HG03135 (cell line): Measurements from ENCODE around the gene ADCY5.

ENCODE experiments used
- ATAC-seq: cut with Tn5 transposase; IDR thresholded peaks from one replicate; pipeline ENCODE4 v1.9.1; 2021; ENCODE audit warnings: mild to moderate bottlenecking, moderate library complexity; ENCODE audit not compliant: unreplicated experiment

Gene ADCY5

DNA sequence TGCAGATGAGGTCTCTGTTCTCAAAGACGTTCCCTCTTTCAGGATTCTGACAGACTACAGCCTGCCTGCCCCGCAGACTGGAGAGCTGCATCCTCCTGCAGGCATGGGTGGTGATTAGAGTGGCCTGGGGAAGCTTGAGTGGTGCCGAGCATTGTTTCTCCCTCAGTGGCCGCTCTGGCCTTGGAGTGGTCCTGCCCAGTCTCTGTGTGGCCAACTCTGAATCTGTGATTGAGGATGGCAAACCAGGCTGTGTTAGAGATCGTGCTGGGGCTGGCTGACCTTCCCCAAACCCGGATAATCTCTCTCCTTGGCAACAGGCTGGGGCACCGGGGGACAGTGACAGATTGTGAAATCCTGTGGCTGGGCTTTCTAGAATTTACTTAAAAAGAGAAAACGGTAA, 11.0 kb upstream of the ADCY5 start:
- ATAC-seq: no peak

DNA sequence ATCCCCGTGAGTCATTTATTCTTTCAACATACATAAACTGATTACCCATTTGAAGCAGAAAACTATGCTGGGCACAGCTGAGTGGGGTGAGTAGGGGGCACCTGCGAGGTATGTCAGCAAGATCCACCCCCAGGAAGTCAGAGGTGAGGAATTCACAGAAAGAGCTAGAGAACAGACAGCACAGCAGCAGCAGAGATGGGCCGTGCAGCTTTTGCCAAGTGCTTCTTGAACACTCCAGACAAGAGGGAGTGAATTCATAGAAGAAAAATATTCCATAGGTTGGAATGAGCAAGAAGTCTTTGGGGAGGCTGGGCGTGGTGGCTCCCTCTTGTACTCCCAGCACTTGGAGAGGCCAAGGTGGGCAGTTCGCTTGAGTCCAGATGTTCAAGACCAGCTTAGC, 9.4 kb upstream of the ADCY5 start:
- no peak for ATAC-seq

DNA sequence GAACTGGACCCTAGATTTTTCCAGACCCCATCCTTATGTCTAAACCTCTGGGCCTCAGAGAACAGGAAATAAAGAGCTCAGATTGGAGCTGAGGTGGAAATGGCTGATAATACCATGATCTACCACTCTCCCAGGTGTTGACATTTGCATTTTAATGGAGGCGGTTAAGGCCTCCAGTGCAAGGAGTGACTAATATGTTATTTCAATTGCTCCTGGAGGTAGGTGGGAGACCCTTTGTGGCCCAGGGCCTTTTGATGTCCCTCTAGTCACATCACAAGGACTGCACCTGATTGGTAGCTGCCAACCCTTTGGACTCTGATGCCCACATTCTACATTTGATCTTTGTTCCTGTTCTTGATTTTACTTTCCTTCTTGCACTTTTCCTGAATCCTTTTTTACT, 9.0 kb upstream of the ADCY5 start:
- no peak for ATAC-seq

DNA sequence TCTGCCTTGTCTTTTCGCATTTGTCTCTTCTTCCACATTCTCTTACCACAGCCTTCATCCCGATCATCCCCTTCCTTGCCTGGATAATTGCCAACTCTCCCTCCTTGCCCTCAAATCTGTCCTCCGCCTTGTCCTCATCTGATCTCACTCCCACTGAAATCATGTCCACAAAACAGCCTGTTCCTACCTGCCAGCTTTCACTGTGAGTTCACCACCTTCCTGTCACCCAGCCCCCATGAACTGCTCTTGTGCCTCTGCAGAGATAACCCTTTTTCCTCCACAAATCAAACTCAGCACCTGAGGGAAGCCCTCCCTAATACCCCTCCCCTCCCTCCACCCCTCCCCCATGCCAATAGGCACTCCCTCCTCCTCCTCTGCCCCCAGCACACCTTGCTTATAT, 4.8 kb upstream of the ADCY5 start:
- ATAC-seq: no peak

DNA sequence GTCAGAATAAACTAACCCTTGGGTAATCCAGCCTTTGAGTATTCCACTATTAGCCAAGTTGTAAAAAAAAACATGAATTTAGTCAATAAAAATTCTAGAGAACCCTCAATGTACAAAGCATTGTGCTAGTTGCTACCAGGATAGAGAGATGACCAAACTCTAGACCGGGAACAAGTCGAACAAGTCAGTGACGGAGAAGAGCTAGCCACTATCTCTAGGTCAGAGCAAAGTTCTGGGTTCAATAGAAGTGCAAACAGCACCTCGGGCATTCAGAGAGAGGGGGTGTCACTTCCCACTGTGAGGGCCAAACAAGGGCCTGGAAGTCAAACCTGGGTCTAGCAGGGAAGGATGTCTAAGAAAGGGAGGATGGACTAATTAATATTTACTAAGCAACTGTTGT, 2.3 kb upstream of the ADCY5 start:
- no peak for ATAC-seq

DNA sequence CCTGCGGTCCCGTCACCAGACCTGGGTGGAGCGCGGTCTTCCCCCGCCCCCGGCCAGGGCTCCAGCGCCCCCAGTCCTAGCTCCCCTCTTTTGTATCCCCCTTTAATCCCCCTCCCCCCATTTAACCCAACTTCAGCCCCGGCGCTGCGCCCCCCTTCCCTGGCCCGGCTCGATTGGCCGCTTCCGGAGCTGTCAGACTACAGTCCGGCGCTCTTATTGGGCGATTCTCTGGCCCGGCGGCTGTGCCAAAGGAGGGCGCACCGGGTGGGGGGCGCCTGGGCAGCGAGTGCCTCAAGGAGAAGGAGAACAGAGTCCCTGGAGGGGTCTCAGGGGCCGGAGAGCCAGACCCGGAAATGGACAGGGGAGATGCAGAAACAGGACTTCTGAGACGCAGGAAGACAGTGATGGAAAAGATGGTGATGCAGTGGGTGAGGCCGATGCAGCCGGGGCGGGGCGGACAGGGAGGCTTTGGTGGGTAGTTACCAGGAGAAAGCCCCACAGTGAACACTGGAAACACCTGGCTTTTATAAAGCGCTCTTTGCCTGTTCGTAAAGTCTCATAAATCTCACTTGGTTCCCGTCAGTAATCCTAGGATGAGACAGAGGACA, 1.2 kb upstream of the ADCY5 start:
- no peak for ATAC-seq

DNA sequence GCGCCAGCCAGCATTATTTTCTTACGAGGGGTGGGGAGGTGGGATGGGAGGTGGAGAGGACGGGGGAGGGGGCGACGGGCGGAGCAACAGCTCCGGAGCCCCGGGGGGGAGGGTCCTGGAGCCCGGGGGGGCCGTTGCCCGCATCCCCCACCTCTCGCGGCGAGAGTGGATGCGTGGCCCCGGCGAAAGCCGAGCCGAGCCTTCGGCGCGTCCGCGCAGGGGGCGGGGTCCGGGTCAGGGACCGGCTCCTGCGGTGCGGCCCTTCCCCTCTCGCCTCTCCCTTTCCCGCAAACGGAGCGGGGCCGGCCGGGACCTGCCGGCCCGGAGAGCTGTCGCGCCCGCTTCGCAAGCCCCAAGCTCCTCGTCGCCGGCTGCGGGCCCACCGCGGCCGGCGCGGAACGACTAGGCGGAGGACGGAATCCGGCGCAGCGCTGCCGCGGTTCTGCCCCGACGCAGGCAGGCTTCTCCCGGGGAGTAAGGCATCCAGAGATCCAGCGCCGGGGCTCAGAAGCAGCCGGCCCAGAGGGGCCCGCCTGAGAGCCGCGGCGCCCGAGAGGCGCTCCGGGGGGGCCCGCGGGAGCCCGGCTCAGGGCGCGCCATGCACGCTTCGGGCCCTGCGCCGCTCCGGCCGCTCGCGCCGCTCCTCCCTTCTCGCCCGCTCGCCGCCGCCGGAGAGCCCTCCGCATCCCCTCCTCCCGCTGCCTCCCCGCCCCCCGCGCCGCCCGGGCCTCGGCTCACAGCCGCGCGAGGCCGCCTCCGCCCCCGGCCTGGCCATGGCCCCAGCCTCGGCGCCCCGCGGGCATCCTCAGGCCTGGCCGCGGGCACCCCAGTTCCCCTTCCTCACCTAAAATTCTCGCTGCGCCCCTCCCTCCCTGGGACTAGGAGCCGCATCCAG, 459 bp upstream of the ADCY5 start:
- ATAC-seq: no peak

DNA sequence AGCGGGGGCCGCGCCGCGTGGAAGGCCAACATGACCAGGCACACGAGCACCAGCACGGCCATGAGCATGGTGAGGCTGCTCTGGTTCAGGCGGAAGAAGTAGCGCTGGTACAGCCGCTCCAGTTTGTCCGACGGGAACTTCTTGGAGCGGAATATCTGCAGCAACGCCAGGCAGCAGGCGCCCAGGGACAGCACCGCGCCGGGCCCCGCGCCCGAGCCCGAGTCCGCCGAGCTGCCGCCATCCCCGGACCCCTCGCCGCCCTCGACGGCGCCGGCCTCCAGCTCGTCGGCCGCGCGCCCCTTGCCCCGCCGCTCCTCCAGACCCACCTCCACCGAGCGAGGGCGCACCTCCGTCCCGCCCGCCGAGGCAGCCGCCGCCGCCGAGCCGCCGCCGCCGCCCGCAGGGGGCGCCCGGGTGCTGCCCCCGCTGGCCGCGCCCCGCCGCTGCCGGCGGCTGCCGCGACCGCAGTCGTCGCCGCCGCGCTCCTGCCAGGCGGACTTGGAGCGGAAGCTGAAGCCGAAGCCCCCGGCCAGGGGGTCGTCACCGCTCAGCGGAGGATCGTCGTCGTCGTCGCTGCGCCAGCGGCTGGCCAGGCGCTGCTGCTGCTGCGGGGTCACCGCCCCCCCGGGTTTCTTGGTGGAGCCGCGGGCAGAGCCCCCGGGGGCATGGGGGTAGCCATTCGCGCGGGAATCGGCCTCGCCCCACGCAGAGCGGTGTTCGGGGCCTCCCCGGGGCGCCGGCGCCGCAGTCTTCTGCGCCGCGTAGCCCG, 957 bp downstream of the ADCY5 start:
- ATAC-seq: no peak

DNA sequence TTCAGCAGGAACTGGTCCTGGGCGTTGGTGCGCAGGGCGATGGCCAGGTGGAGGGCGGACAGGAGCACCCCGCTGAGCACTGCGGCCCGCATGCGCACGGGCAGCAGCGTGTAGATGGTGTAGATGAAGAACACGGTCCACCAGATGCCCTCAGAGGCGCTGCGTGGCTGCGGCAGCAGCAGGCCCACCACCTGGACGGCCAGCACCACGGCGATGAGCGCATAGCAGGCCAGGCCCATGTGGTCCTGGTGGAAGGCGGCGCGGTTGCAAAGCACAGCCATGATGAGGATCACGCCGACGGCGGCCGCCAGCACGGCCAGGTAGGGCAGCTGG, 1.5 kb downstream of the ADCY5 start:
- no peak for ATAC-seq

DNA sequence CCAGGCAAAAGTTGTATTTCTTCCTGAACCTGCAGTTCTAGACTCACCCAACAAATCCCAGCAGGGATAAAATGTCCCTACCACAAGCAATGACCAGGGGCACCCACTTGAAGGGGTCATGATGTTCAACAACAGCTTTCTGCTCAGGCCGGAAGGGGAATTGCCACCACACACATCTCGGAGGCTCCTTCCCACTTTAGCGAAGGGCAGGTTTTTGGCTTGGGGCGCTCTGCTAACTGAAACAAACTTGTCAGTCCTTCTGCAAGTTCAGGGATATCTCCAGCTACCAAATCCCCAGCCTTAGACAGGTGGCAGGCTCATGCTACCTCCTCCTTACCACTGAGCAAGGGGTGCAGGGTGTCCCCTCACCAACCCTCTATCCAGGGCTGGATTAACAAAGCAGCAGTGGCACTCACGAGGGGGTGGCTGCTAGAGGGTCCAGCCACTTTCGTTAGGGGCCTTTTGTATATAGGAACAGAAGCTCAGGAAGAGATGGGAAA, 2.2 kb downstream of the ADCY5 start:
- ATAC-seq: no peak

DNA sequence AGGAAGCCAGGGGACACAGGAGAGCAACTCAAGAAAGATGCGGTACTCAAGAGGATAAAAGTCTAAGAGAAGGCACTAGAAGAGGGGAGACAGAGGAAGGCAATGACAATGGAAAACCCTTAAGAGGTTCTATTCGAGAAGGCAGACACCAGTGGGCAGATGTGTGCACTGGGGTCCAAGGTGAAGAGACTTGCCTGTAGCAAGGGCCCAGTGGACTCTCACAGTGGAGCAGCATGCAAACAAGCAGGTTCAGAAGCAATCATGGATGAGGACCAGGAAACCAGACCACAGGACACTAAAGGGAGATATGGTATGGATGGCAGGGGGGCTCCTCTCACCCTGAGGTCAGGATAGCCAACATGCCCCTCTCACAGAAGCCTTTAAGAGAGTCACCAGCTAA, 2.7 kb downstream of the ADCY5 start:
- ATAC-seq: no peak

DNA sequence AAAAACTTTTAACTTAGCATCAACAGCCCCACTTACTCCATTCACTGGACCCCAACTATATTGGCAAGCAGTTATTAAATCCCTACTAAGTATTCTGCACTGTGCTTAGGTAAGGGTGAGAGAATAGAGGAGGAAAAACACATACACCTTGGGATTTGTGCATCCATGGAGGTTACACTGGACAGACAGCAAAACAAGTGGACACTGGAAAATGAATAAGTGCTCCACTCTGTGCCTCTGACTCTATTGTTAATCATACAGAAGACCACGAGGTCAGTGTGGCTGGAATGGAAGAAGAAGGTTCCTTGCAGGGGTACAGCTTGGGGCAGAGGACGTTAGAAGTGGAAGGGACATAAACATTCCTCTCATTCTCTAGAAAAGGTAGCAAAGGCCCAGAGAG, 3.2 kb downstream of the ADCY5 start:
- ATAC-seq: no peak

DNA sequence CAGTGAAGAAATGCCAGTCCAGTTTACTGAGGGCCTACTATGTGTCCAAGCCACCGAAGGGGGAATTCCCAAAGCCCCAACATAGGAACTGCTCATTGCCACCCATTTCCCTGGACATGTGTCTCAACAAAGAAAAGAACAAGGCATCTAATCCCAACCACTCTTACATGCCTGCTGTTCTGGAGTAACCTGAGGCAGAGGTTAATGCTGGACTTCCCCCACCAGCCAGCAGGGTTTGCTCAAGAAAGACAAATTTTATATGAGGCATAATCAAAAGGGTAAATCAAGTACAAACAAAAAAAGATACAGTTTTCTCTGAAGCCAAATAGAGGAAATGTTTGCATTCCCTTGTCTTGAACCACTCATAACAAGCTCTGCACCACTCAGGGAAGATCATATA, 4.1 kb downstream of the ADCY5 start:
- ATAC-seq: no peak

DNA sequence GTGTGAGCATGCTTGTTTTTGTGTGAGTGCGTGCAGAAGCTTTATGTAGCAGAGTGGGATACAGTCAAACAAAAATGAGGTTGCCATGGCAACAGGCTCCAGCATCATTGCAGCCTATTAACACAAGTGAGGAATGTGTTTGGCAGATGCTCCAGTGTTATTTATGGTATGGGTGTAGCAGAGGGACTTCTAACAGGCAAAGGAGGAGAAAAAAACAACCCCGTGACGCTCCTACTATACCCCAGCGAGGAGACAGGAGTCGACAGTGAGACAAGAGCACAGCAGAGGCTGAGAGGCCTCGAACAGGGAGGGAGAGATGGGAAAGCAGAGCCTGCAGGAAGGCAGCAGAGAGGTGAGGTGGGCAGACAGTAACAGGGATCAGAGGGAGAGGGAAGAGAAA, 4.9 kb downstream of the ADCY5 start:
- ATAC-seq: no peak

DNA sequence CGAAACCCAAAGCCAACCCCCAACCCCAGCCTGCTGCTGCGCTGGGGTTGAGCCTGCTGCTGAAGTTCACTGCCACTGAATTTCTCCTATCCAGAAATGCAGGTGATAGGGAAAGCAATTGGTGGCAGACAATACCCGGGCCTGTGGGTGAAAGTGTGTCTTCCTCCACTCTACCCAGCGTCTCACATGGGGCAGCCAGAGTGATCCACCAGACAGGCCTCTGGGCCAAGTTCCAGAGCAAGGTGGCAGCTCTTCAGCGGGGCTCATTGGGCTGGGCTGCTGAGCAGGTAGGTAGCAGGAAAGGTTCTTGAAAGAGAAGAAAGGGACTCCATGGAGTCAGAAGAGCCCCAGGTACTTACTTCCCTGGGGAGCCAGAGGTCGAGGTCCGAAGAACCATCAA, 6.0 kb downstream of the ADCY5 start:
- no peak for ATAC-seq

DNA sequence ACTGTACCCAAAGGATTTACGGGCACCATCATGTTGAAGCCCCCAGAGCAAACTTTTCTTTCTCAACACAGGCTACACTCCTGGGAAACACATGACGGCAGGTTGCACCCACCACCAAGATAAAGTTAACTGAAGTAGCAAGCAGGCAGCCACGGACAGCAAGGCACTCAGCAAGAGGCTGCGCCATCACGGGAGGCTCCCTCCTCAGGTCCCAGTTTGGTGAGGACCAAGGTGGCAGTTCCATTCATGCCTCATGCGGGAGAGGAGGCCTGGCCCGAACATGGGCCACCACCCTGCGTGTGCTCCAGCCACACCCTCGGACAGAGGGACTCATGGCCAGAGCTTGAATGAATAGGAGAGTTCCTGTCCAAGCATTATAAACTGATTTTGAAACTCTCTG, 6.8 kb downstream of the ADCY5 start:
- ATAC-seq: no peak

DNA sequence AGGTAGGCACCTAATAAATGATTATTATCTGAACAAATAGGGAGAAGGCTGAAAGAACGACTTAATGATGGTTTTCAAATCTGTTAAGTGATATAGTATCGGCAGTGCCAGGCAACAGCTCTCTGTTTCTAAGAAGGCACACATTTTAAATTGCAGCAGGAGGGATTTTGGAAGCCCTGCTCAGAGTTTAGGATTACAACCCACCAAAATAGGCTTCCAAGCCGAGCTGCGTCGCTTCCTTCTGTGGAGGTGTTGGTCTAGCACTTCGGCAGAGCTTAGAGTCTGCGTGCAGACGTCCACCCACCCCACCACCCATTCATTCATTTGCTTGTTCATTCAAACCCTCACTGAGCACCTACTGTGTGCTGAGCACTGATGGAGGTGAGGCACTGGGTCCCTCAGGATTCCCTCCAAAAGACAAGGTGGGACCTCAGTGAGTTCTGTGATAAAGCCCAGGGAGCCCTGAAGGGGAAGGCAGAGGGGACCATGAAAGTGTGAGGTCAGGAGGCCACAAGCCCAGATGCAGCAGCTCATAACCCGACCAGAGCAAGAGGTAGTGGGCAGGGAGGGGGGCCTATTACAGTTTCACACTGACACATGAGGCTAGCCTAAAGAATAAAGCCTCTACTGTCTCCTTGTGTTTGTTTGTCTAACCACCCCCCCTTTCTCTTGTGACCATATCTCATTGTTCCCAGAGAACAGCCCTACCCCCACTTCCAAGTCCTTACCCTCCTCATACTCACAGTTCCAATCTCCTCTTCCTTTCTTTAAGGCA, 8.9 kb downstream of the ADCY5 start:
- ATAC-seq: no peak

DNA sequence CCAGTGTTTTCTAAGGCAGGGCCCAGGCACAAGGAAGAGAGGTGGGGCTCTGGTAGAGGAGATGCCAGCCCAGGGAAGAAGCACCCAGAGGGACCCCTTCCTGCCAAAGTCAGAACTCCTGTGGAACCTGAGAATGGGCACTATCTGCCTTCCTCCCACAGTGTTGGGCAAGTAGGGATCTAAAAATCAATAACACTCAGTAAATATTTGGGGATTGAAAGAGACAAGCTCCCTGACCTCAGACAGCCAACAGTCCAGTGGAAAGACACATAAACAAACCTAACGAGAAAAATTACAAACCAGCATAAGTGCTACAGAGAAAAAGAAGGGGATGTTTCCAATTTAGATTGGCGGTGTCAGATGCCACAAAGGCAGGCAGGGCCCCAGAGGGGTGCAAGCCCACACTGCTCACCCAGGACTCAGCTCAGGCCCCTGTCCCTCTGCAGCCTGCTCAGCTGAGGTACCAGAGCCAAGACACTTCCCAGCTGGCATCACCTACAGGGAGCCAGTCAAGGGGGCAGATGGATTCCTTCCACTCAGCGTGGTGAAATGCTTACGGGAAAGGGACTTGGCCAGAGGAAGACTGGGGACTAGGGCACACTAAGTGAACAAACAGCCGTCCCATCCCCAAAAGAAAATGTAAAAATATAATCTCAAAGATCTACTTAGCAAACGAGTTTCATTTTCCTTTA, 15.9 kb downstream of the ADCY5 start:
- ATAC-seq: no peak

DNA sequence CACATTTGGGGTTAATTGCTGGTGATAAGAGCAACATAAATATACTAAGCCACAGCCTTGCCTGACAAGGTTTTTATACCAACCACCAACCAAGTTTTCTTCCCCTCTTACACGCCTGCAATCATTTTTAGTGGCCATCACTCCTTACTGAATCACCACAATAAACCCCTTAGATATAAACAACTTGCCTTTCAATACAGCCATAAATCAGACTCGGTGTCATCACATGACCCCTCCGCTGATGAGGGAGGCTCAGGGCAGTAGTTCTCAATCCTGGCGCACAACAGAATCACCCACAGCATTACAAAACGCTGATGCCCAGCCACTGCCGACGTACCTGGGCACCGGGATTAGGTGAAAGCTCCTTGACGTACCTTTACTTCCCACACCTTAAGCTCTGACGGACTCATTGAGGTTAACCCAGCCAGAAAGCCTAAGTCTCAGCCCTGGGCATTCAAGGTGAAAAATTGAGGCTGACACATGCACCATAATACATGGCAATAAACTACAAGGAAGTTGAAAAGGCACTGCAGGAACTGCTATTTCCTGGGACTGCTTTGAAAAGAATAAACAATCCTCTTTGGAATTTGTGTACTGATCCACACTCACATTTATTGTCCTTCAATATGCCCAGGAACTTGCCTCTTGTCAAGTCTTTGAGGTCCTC, 17.1 kb downstream of the ADCY5 start:
- no peak for ATAC-seq
